Measurements from ENCODE around the gene PROSER2.

PROSER2 gene

DNA sequence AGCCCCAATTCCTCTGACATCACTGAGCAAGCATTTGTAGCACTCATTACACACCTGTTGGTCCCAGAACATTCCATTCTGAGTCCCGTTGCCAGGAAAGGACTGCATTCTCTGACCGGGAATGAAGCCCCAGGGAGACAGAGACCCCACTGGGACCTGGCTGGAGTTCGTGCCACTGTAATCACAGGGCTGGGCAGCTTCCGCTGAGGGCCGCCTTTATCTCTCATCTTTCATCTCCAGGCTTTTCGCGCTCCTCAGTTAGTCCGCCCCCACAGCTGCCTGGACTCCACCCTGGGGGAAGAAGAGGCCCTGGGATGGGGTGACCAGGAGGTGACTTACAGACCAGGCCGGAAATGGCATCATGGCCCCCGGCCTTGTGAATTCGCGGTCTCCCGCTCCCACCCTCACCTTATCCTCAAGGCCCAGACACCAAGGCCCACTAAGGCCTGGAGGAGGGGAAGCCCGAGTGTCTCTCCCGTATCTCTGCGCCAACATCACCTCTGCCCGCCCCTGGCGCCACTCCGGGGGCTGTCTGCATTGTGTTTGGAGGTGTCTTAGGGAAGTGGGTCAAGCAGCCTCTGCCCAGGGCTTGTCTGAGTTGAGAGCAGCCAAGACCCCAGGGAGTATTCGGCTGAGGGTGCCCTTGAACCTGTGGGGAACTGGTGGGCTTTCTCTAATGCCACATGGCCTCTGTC lies 75.4 kb downstream of the PROSER2 start:
- Histone ChIP-seq H3K4me3 (ENCODE audit: low read depth in 1 of 5, low read length in 5 of 5) (no peak overlapping the region), H3K27ac (ENCODE audit: low read depth, low read length) (no peak overlapping the region), H3K27me3 (ENCODE audit: control insufficient read depth in 5 of 5, insufficient read depth in 4 of 5, low read length in 5 of 5) (peaks cover 3 to 11% (median 5%) of the 10 kb centered on the region in 5 donors), H3K36me3 (ENCODE audit: control insufficient read depth in 5 of 5, insufficient read depth in 5 of 5, low read length in 5 of 5) (no peaks in the 10 kb centered on the region), H3K9me3 (ENCODE audit: control insufficient read depth in 5 of 5, low read length in 5 of 5) (no peaks in the 10 kb centered on the region), H3K9ac (ENCODE audit: low read length in 5 of 5) (no peak overlapping the region), H3K4me1 (ENCODE audit: control insufficient read depth in 5 of 5, insufficient read depth in 5 of 5, low read length in 5 of 5) (no peaks in the 10 kb centered on the region)

DNA sequence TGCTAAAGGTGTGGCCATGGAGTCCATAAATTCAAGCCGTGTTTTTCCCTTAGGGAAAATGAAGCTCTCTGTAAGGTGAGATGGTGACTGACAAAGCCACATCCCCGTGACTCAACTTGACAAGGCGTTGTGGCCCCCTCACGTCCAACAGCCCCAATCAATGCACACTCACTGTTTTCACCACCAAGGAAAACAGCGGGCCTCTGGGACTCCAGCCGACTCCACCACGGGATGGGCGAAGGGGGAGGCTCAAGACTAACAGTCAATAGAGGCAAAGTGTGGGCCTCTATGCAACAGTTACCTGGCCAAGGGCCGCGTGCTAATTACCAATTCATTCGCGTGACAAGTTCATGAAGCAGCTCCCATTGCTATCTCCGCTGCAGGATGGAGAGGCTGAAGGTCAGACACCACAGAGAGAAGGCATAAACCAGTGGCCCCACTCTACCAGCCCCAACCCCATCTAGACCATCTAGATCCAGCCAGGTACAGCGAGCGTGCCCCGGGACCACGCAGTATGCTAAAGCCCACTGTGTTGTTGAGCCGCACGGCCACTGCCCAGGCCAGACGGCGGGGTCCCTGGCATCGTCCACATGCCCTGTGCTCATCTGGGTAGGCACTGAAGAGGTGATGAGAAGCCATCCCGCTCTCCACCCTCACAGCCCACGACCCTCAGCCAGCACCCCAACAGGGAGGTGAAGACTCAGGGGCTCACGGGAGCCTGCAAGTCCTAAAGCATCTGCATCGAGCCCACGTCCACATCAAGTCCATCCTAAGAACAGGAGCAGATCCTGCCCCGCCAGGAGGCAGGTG lies 76.1 kb downstream of the PROSER2 start:
- no peak overlapping the region for H3K27ac ChIP-seq (ENCODE audit: low read depth, low read length)

DNA sequence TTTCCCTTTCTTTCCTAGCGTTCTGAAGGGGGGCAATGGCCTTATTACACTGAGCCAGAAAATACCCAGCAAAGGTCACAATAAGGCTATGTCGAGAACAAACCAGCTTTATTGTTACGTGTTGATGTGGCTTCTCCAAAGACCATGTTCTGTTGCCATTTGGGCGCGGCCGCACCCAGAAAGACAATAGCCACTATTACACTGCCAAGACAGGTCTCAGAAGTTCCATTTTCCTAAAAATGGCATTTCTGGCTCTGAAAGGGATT lies 77.8 kb downstream of the PROSER2 start:
- H3K4me3 ChIP-seq (ENCODE audit: low read depth in 1 of 5, low read length in 5 of 5): no peak overlapping the region
- no peaks in the 10 kb centered on the region for H3K9me3 ChIP-seq (ENCODE audit: control insufficient read depth in 5 of 5, low read length in 5 of 5)
- peaks cover 3 to 11% (median 5%) of the 10 kb centered on the region in 5 donors for H3K27me3 ChIP-seq (ENCODE audit: control insufficient read depth in 5 of 5, insufficient read depth in 4 of 5, low read length in 5 of 5)
- H3K36me3 ChIP-seq (ENCODE audit: control insufficient read depth in 5 of 5, insufficient read depth in 5 of 5, low read length in 5 of 5): no peaks in the 10 kb centered on the region
- H3K4me1 ChIP-seq (ENCODE audit: control insufficient read depth in 5 of 5, insufficient read depth in 5 of 5, low read length in 5 of 5): no peaks in the 10 kb centered on the region
- no peak overlapping the region for H3K9ac ChIP-seq (ENCODE audit: low read length in 5 of 5)
- no peak overlapping the region for H3K27ac ChIP-seq (ENCODE audit: low read depth, low read length)

More for the DNA sequence above, 76.1 kb downstream of the PROSER2 start:
- Histone ChIP-seq H3K9ac (ENCODE audit: low read length in 5 of 5) (no peak overlapping the region), H3K36me3 (ENCODE audit: control insufficient read depth in 5 of 5, insufficient read depth in 5 of 5, low read length in 5 of 5) (no peaks in the 10 kb centered on the region), H3K4me1 (ENCODE audit: control insufficient read depth in 5 of 5, insufficient read depth in 5 of 5, low read length in 5 of 5) (no peaks in the 10 kb centered on the region), H3K9me3 (ENCODE audit: control insufficient read depth in 5 of 5, low read length in 5 of 5) (no peaks in the 10 kb centered on the region), H3K4me3 (ENCODE audit: low read depth in 1 of 5, low read length in 5 of 5) (no peak overlapping the region), H3K27me3 (ENCODE audit: control insufficient read depth in 5 of 5, insufficient read depth in 4 of 5, low read length in 5 of 5) (peaks cover 3 to 11% (median 5%) of the 10 kb centered on the region in 5 donors)

DNA sequence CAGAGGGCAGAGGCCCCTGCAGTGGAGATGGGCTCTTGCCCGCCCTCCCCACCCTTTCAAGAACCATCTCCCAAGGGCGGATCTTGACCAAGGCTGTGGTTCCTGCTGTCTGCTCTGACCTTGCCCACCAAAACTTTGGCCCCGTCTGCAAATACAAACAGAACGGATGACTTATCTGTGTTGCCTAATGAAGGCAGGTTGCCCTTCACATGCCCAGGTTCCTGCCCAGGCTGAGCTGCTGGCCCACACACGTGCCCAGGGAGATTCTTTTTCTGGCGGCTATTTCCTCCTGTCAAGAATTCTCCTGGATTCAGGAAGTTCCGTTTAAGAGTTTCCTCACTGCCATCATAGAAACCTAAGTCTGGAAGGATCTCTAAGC lies 78.3 kb downstream of the PROSER2 start:
- Histone ChIP-seq H3K9ac (ENCODE audit: low read length in 5 of 5) (no peak overlapping the region), H3K27ac (ENCODE audit: low read depth, low read length) (no peak overlapping the region), H3K36me3 (ENCODE audit: control insufficient read depth in 5 of 5, insufficient read depth in 5 of 5, low read length in 5 of 5) (no peaks in the 10 kb centered on the region), H3K4me1 (ENCODE audit: control insufficient read depth in 5 of 5, insufficient read depth in 5 of 5, low read length in 5 of 5) (no peaks in the 10 kb centered on the region), H3K27me3 (ENCODE audit: control insufficient read depth in 5 of 5, insufficient read depth in 4 of 5, low read length in 5 of 5) (peaks cover 3 to 11% (median 5%) of the 10 kb centered on the region in 5 donors), H3K9me3 (ENCODE audit: control insufficient read depth in 5 of 5, low read length in 5 of 5) (no peaks in the 10 kb centered on the region), H3K4me3 (ENCODE audit: low read depth in 1 of 5, low read length in 5 of 5) (no peak overlapping the region)

DNA sequence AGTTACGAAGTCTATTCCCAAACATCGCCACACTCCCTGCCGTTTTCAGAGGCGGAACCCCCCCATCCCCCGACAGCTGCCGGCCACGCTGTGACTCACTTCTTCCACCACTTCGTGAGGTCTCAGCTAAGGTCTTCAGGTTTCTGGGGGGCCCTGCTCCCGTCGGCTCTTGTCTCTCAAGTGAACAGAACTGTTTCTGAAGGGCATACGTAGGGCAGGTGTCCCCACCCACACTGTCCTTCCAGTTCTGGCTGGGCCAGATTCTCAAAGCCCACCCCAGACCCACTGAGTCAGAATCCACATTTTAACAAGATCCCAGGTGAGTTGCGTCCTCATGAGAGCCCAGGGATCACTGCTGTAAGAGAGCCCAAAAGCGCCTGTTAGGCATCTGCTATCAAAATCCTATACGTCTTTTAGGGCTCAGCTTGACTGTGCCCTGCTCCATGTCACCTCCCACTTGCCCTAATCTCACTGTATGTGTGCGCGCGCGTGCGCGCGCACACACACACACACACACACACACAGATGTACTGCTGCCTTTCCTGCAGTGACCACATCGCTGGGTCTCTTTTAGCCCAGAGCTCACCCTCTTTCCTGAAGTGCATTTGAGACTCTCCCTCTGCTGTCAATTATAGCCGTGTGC lies 78.8 kb downstream of the PROSER2 start:
- Histone ChIP-seq H3K27ac (ENCODE audit: low read depth, low read length) (no peak overlapping the region), H3K36me3 (ENCODE audit: control insufficient read depth in 5 of 5, insufficient read depth in 5 of 5, low read length in 5 of 5) (no peaks in the 10 kb centered on the region), H3K4me1 (ENCODE audit: control insufficient read depth in 5 of 5, insufficient read depth in 5 of 5, low read length in 5 of 5) (no peaks in the 10 kb centered on the region), H3K9me3 (ENCODE audit: control insufficient read depth in 5 of 5, low read length in 5 of 5) (no peaks in the 10 kb centered on the region), H3K27me3 (ENCODE audit: control insufficient read depth in 5 of 5, insufficient read depth in 4 of 5, low read length in 5 of 5) (peaks cover 3 to 11% (median 5%) of the 10 kb centered on the region in 5 donors), H3K9ac (ENCODE audit: low read length in 5 of 5) (no peak overlapping the region), H3K4me3 (ENCODE audit: low read depth in 1 of 5, low read length in 5 of 5) (no peak overlapping the region)

DNA sequence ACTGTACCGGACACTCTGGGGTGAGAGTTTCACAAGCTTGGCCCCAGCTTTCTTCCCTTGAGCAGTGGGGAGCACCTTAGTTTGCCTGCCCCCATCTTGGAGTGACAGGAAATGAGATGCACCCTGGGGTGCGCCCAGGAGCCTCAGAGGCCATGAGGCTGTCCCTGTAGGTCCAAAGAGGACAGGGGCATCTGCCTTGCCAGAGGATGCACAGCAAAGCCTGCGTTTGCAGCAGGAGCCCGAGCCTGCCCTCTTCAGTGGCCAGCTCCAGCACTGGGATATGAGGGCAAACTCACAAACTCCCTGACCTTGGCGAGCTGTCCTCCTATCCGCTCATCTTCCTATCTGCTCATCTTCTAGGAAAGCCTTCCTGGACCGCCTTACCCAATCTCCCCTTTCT lies 79.5 kb downstream of the PROSER2 start:
- peaks cover 3 to 11% (median 5%) of the 10 kb centered on the region in 5 donors for H3K27me3 ChIP-seq (ENCODE audit: control insufficient read depth in 5 of 5, insufficient read depth in 4 of 5, low read length in 5 of 5)
- no peak overlapping the region for H3K4me3 ChIP-seq (ENCODE audit: low read depth in 1 of 5, low read length in 5 of 5)
- H3K9me3 ChIP-seq (ENCODE audit: control insufficient read depth in 5 of 5, low read length in 5 of 5): no peaks in the 10 kb centered on the region
- H3K9ac ChIP-seq (ENCODE audit: low read length in 5 of 5): no peak overlapping the region
- H3K4me1 ChIP-seq (ENCODE audit: control insufficient read depth in 5 of 5, insufficient read depth in 5 of 5, low read length in 5 of 5): no peaks in the 10 kb centered on the region
- no peaks in the 10 kb centered on the region for H3K36me3 ChIP-seq (ENCODE audit: control insufficient read depth in 5 of 5, insufficient read depth in 5 of 5, low read length in 5 of 5)
- no peak overlapping the region for H3K27ac ChIP-seq (ENCODE audit: low read depth, low read length)

DNA sequence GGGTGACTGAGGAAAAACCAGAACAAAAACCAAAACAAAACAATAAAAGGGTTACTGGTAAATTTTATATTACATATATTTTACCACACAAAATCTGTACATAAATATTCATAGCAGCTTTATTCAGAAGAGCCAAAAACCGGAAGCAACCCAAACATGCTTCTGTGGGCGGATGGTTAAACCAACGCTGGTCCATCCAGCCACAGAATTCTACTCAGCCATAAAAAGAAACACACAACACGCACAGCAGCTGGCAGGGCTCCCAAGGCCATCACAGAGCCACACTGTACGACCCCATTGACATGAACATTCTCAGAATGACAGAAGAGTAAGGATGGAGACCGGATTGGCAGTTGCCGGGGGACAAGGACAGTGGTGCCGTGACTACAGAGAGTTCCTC lies 83.6 kb downstream of the PROSER2 start:
- Histone ChIP-seq H3K9ac (ENCODE audit: low read length in 5 of 5) (no peak overlapping the region), H3K27ac (ENCODE audit: low read depth, low read length) (no peak overlapping the region), H3K9me3 (ENCODE audit: control insufficient read depth in 5 of 5, low read length in 5 of 5) (no peaks in the 10 kb centered on the region), H3K27me3 (ENCODE audit: control insufficient read depth in 5 of 5, insufficient read depth in 4 of 5, low read length in 5 of 5) (peaks cover under 1 to 12% (median 6%) of the 10 kb centered on the region in 5 donors), H3K4me1 (ENCODE audit: control insufficient read depth in 5 of 5, insufficient read depth in 5 of 5, low read length in 5 of 5) (peaks cover 0 to 5% (median 0%) of the 10 kb centered on the region in 5 donors), H3K36me3 (ENCODE audit: control insufficient read depth in 5 of 5, insufficient read depth in 5 of 5, low read length in 5 of 5) (no peaks in the 10 kb centered on the region), H3K4me3 (ENCODE audit: low read depth in 1 of 5, low read length in 5 of 5) (no peak overlapping the region)

DNA sequence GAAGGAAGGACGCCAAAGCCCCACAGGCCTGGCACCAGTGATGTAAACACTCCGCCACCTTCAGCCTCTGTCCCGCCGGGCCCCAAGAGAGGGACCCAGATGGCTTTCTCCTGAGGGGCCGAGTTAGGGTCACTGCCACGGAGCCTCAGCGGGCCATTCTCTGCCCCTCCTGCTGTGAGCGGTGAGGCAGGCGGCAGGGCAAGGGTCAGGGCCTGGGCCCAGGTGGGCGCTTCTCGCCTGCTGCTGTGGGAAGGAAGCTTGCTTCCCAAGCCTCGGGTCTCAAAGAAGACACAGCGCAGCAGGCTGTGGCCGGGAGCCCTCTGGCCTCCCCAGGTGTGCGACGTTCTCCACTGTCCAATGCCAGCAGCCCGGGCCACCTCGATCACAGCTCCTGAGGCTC lies 84.8 kb downstream of the PROSER2 start:
- no peak overlapping the region for H3K27ac ChIP-seq (ENCODE audit: low read depth, low read length)
- H3K4me3 ChIP-seq (ENCODE audit: low read depth in 1 of 5, low read length in 5 of 5): no peak overlapping the region
- no peak overlapping the region for H3K9ac ChIP-seq (ENCODE audit: low read length in 5 of 5)
- H3K9me3 ChIP-seq (ENCODE audit: control insufficient read depth in 5 of 5, low read length in 5 of 5): no peaks in the 10 kb centered on the region
- no peaks in the 10 kb centered on the region for H3K36me3 ChIP-seq (ENCODE audit: control insufficient read depth in 5 of 5, insufficient read depth in 5 of 5, low read length in 5 of 5)
- peaks cover 0 to 9% (median 3%) of the 10 kb centered on the region in 5 donors for H3K27me3 ChIP-seq (ENCODE audit: control insufficient read depth in 5 of 5, insufficient read depth in 4 of 5, low read length in 5 of 5)
- peaks cover 0 to 5% (median 1%) of the 10 kb centered on the region in 5 donors for H3K4me1 ChIP-seq (ENCODE audit: control insufficient read depth in 5 of 5, insufficient read depth in 5 of 5, low read length in 5 of 5)

DNA sequence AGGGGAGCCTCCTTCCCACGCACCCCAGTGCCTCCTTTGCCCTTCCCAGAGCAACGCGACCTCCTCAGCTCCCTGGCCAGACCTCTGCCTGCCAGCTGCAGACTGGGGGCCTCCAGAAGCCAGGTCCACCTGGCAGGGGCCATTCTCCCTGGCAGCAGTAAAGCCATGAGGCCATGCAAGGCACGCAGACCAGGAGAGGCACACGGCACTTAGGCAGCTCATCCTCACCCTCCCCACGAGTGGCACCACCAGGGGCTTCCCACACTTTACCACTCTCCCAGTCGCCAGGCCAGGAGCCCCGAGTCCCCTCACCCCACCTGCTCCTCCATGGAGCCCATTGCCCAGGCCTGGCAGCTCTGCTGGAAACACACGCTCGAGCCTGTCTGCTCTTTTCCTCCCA lies 85.4 kb downstream of the PROSER2 start:
- Histone ChIP-seq H3K4me1 (ENCODE audit: control insufficient read depth in 5 of 5, insufficient read depth in 5 of 5, low read length in 5 of 5) (peaks cover 0 to 5% (median 3%) of the 10 kb centered on the region in 5 donors), H3K9ac (ENCODE audit: low read length in 5 of 5) (no peak overlapping the region), H3K9me3 (ENCODE audit: control insufficient read depth in 5 of 5, low read length in 5 of 5) (no peaks in the 10 kb centered on the region), H3K36me3 (ENCODE audit: control insufficient read depth in 5 of 5, insufficient read depth in 5 of 5, low read length in 5 of 5) (no peaks in the 10 kb centered on the region), H3K4me3 (ENCODE audit: low read depth in 1 of 5, low read length in 5 of 5) (no peak overlapping the region), H3K27me3 (ENCODE audit: control insufficient read depth in 5 of 5, insufficient read depth in 4 of 5, low read length in 5 of 5) (peaks cover 0 to 9% (median 3%) of the 10 kb centered on the region in 5 donors), H3K27ac (ENCODE audit: low read depth, low read length) (no peak overlapping the region)

DNA sequence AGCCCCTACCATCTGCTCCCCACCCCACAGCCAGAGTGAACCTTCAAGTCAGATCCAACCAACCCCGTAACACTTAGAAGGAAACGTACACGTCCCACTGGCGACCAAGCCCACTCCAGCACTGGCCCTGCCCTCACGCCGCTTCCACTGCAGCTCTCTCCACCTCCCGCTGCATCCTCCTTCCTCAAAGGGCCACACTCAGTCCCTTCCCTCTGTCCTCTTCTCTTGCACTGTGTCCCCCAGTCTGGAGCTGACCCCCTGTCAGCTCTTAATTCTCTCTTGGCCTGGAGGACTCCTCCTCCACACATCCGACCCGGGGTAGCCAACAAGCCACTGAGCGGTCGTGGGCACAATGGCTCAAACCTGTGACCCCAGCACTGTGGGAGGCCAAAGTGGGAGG lies 85.8 kb downstream of the PROSER2 start:
- H3K27me3 ChIP-seq (ENCODE audit: control insufficient read depth in 5 of 5, insufficient read depth in 4 of 5, low read length in 5 of 5): peaks cover 0 to 9% (median 3%) of the 10 kb centered on the region in 5 donors
- H3K4me1 ChIP-seq (ENCODE audit: control insufficient read depth in 5 of 5, insufficient read depth in 5 of 5, low read length in 5 of 5): peaks cover 0 to 5% (median 3%) of the 10 kb centered on the region in 5 donors
- H3K27ac ChIP-seq (ENCODE audit: low read depth, low read length): no peak overlapping the region
- no peaks in the 10 kb centered on the region for H3K9me3 ChIP-seq (ENCODE audit: control insufficient read depth in 5 of 5, low read length in 5 of 5)
- no peak overlapping the region for H3K4me3 ChIP-seq (ENCODE audit: low read depth in 1 of 5, low read length in 5 of 5)
- H3K36me3 ChIP-seq (ENCODE audit: control insufficient read depth in 5 of 5, insufficient read depth in 5 of 5, low read length in 5 of 5): no peaks in the 10 kb centered on the region
- no peak overlapping the region for H3K9ac ChIP-seq (ENCODE audit: low read length in 5 of 5)

Measured in subcutaneous abdominal adipose tissue (tissue), 5 donors.